ENCODE data around the gene RUSC1. TPM values are rescaled to one million over a fixed set of nuclear protein-coding genes. Genes with fewer than 3 reads are reported as not detected.
A peak's percentile ranks its signal among the peaks of the same experiment; 100 is the strongest.

The RUSC1 gene
- total and polyA plus RNA-seq, 2 donors (not counting 3 experiments of a cell fraction or from before 2014, with no cell fraction given): 42.4 to 46.6 TPM

DNA sequence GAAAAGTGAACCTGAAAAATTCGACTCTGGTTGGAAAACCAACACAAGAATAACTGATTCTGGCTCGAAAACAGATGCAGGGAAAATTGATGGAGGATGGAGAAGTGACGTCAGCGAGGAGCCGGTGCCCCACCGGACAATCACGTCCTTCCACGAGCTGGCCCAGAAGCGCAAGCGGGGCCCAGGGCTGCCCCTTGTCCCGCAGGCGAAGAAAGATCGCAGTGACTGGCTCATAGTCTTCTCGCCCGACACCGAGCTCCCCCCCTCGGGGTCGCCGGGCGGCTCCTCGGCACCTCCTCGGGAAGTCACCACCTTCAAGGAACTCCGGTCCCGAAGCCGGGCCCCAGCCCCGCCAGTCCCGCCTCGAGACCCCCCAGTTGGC, 1.9 kb downstream of the RUSC1 start:
- H3K36me3 ChIP-seq (ENCODE audit: control insufficient read depth in 2 of 2, extremely low read depth in 1 of 2, insufficient read depth in 2 of 2, low read length in 2 of 2): peaks cover 13 to 24% of the 10 kb centered on the region in 2 experiments
- ChIA-PET POLR2A (interaction anchor here (1.4 to 2.6 kb wide), 2 partner anchors 50 to 72 kb away, joined by 8 to 12 read pairs; partner anchors contain the start of gene CLK2), CTCF (interaction anchor here (1.1 to 7.2 kb wide), 8 partner anchors 15 to 116 kb away, joined by 3 to 115 read pairs (median 6); partner anchors contain the start of genes CLK2 and FDPS)
- H3K4me2 ChIP-seq (ENCODE audit: insufficient read depth, low read length): peak overlapping the region; percentile 48
- DNase-seq (ENCODE audit: low read depth, low spot score) (peak; percentile 57), FAIRE-seq (peak; percentile 42)
- intact Hi-C loops (cut with micrococcal nuclease): loop anchor here (5.0 kb wide), 1 partner anchor 325 kb away; no protein-coding TSS in a partner anchor
- no peaks in the 10 kb centered on the region for H3K9me3 ChIP-seq (replicated peaks; ENCODE audit: control insufficient read depth, insufficient read depth, low read length)
- H2AFZ ChIP-seq (ENCODE audit: low read depth, low read length): no peak overlapping the region
- no peaks in the 10 kb centered on the region for H3K79me2 ChIP-seq (ENCODE audit: control insufficient read depth, insufficient read depth, low read length)
- H3K9me1 ChIP-seq (replicated peaks; ENCODE audit: control insufficient read depth, extremely low read depth, insufficient read depth, low read length): no peaks in the 10 kb centered on the region
- dilution Hi-C loops (cut with MboI; ENCODE audit: extremely low pct_ligation_motif_present, low sequenced_read_pairs): no loop called here
- H3K9ac ChIP-seq (replicated peaks; ENCODE audit: extremely low read depth, insufficient read depth, low read length): no peak overlapping the region
- TF ChIP-seq POLR2AphosphoS5 (IDR thresholded peaks at IDR 0.05; ENCODE audit: insufficient read depth, low read depth, low read length) (no peak), FOS (IDR thresholded peaks at IDR 0.05; ENCODE audit: borderline replicate concordance, insufficient read depth, low read length) (no peak), EZH2 (IDR thresholded peaks at IDR 0.05; ENCODE audit: borderline replicate concordance, low read depth, low read length, severe bottlenecking) (no peak), GATA2 (IDR thresholded peaks at IDR 0.05; ENCODE audit: insufficient read depth, insufficient read length, low read depth, low read length) (no peak), JUN (IDR thresholded peaks at IDR 0.05; ENCODE audit: borderline replicate concordance, insufficient read depth, insufficient read length, low read depth) (no peak), MYC (IDR thresholded peaks at IDR 0.05; ENCODE audit: low read depth, low read length) (no peak), POLR2A (IDR thresholded peaks at IDR 0.05; ENCODE audit: low read depth, low read length) (no peak)
- TF ChIP-seq, protein P1, sequence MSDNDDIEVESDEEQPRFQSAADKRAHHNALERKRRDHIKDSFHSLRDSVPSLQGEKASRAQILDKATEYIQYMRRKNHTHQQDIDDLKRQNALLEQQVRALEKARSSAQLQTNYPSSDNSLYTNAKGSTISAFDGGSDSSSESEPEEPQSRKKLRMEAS (IDR thresholded peaks at IDR 0.05; ENCODE audit: insufficient read depth, insufficient read length): no peak
- TF ChIP-seq, protein P2, sequence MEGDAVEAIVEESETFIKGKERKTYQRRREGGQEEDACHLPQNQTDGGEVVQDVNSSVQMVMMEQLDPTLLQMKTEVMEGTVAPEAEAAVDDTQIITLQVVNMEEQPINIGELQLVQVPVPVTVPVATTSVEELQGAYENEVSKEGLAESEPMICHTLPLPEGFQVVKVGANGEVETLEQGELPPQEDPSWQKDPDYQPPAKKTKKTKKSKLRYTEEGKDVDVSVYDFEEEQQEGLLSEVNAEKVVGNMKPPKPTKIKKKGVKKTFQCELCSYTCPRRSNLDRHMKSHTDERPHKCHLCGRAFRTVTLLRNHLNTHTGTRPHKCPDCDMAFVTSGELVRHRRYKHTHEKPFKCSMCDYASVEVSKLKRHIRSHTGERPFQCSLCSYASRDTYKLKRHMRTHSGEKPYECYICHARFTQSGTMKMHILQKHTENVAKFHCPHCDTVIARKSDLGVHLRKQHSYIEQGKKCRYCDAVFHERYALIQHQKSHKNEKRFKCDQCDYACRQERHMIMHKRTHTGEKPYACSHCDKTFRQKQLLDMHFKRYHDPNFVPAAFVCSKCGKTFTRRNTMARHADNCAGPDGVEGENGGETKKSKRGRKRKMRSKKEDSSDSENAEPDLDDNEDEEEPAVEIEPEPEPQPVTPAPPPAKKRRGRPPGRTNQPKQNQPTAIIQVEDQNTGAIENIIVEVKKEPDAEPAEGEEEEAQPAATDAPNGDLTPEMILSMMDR (IDR thresholded peaks at IDR 0.05; ENCODE audit: extremely low read depth in 1 of 2, insufficient read depth in 1 of 2, low read depth in 1 of 2, low read length in 2 of 2): no peak
- H3K27me3 ChIP-seq (ENCODE audit: control insufficient read depth in 2 of 2, insufficient read depth in 2 of 2, low read length in 2 of 2): no peaks in the 10 kb centered on the region
- H3K4me3 ChIP-seq (replicated peaks in 1 of 3; ENCODE audit: insufficient read depth in 1 of 3, low read depth in 1 of 3, low read length in 3 of 3): peak overlapping the region in 2 of 3 experiments; percentile 18 to 76
- BruUV-seq (replicated peaks): no TSS peak
- no peaks in the 10 kb centered on the region for H4K20me1 ChIP-seq (replicated peaks; ENCODE audit: control insufficient read depth, extremely low read depth, insufficient read depth, low read length)
- H3K4me1 ChIP-seq (ENCODE audit: control insufficient read depth, extremely low read depth, insufficient read depth, low read length): peaks cover 41% of the 10 kb centered on the region
- peak overlapping the region; percentile 43 for H3K27ac ChIP-seq (ENCODE audit: insufficient read depth, low read depth, low read length)

Measured in endothelial cell of umbilical vein (primary cell).